Activated T-helper 9 cell treated with anti-CD3 and anti-CD28 coated beads, Interleukin-2, amount 50 U/mL, for 16 hours (primary cell): ENCODE results near the gene ANKMY1.
"Not testable (repeated sequence)": the region's sequence is repeated elsewhere in the genome, so short reads cannot be mapped to it uniquely, and the experiment has no call there.

Experiments used
- DNase-seq: peaks from one replicate; pipeline ENCODE4 v3.0.0-alpha.2; 2020; ENCODE audit warnings: low read depth

Gene ANKMY1

GRCh38 chr2:240554767-240555493 lies 2.9 kb downstream of the ANKMY1 start:
- no peak for DNase-seq

- no peak for DNase-seq
Observed at GRCh38 chr2:240553956-240554480, 3.8 kb downstream of the ANKMY1 start.

GRCh38 chr2:240551811-240552210 lies 6.0 kb downstream of the ANKMY1 start:
- DNase-seq = no peak

GRCh38 chr2:240551288-240551687 lies 6.5 kb downstream of the ANKMY1 start:
- no peak for DNase-seq

GRCh38 chr2:240539906-240540305 lies 17.9 kb downstream of the ANKMY1 start:
- DNase-seq = no peak

- not testable (repeated sequence) for DNase-seq
Observed at GRCh38 chr2:240539101-240539500, 18.7 kb downstream of the ANKMY1 start.

- no peak for DNase-seq
Observed at GRCh38 chr2:240538031-240538780, 19.6 kb downstream of the ANKMY1 start.

- no peak for DNase-seq
Observed at GRCh38 chr2:240532031-240532775, 25.6 kb downstream of the ANKMY1 start.

GRCh38 chr2:240531038-240531437 lies 26.8 kb downstream of the ANKMY1 start:
- DNase-seq = no peak

GRCh38 chr2:240530181-240530580 lies 27.6 kb downstream of the ANKMY1 start:
- DNase-seq = no peak

- DNase-seq = no peak
Observed at GRCh38 chr2:240529344-240529999, 28.3 kb downstream of the ANKMY1 start.

- DNase-seq = no peak
Observed at GRCh38 chr2:240528406-240529040, 29.3 kb downstream of the ANKMY1 start.

- no peak for DNase-seq
Observed at GRCh38 chr2:240527153-240527750, 30.5 kb downstream of the ANKMY1 start.

GRCh38 chr2:240526521-240526920 lies 31.3 kb downstream of the ANKMY1 start:
- no peak for DNase-seq

- no peak for DNase-seq
Observed at GRCh38 chr2:240525802-240526201, 32.0 kb downstream of the ANKMY1 start.

- DNase-seq = no peak
Observed at GRCh38 chr2:240524963-240525718, 32.6 kb downstream of the ANKMY1 start.

- no peak for DNase-seq
Observed at GRCh38 chr2:240523451-240524281, 34.1 kb downstream of the ANKMY1 start.

- no peak for DNase-seq
Observed at GRCh38 chr2:240522406-240522805, 35.4 kb downstream of the ANKMY1 start.

GRCh38 chr2:240521885-240522284 lies 35.9 kb downstream of the ANKMY1 start:
- not testable (repeated sequence) for DNase-seq
